SK-N-SH treated with all-trans-retinoic acid at 6 μM for 48 hours (cell line): ENCODE results near the gene EPN3.

Experiments
- CREB5 ChIP-seq: fragments of 250-450 bp; sonication (Bioruptor Pico); IDR thresholded peaks from 2 replicates; pipeline ENCODE4 v1.5.1; 2020; ENCODE audit warnings: low read depth, mild to moderate bottlenecking, moderate library complexity
- CSDC2 ChIP-seq: fragments of 250-450 bp; sonication (Bioruptor Pico); IDR thresholded peaks from 2 replicates; pipeline ENCODE4 v1.5.0; 2020; ENCODE audit warnings: mild to moderate bottlenecking, moderate library complexity
- CSRNP3 ChIP-seq: fragments of 250-450 bp; sonication (Bioruptor Pico); IDR thresholded peaks from 2 replicates; pipeline ENCODE4 v1.5.1; 2021; ENCODE audit warnings: mild to moderate bottlenecking, moderate library complexity
- GLIS3 ChIP-seq: fragments of 250-450 bp; sonication (Bioruptor Pico); IDR thresholded peaks from 2 replicates; pipeline ENCODE4 v1.5.0; 2020; ENCODE audit warnings: mild to moderate bottlenecking, moderate library complexity
- PATZ1 ChIP-seq: fragments of 250-450 bp; sonication (Bioruptor Pico); IDR thresholded peaks from 2 replicates; pipeline ENCODE4 v1.8.0; 2020; ENCODE audit warnings: mild to moderate bottlenecking, moderate library complexity, borderline replicate concordance
- RARB ChIP-seq: fragments of 250-450 bp; sonication (Bioruptor Pico); IDR thresholded peaks from 2 replicates; pipeline ENCODE4 v1.8.0; 2021; ENCODE audit warnings: mild to moderate bottlenecking, moderate library complexity
- TCF4 ChIP-seq: fragments of 250-450 bp; sonication (Bioruptor Pico); IDR thresholded peaks from 2 replicates; pipeline ENCODE4 v1.8.0; 2021; ENCODE audit warnings: mild to moderate bottlenecking, moderate library complexity, borderline replicate concordance
- TOX ChIP-seq: fragments of 250-450 bp; sonication (Bioruptor Pico); IDR thresholded peaks from 2 replicates; pipeline ENCODE4 v1.8.0; 2021; ENCODE audit warnings: mild to moderate bottlenecking, moderate library complexity, borderline replicate concordance
- ZFP3 ChIP-seq: fragments of 250-450 bp; sonication (Bioruptor Pico); IDR thresholded peaks from 2 replicates; pipeline ENCODE4 v1.5.0; 2020; ENCODE audit warnings: mild to moderate bottlenecking, moderate library complexity
- ZFP30 ChIP-seq: fragments of 450-650 bp; formaldehyde crosslinking; IDR thresholded peaks from 2 replicates; pipeline ENCODE4 v1.5.0; 2022; ENCODE audit warnings: mild to moderate bottlenecking, moderate library complexity
- ZNF70 ChIP-seq: fragments of 450-650 bp; formaldehyde crosslinking; IDR thresholded peaks from 2 replicates; pipeline ENCODE4 v1.5.0; 2020; ENCODE audit warnings: mild to moderate bottlenecking, moderate library complexity

- no peak for TF ChIP-seq PATZ1 (CRISPR knock-in tag)
- TF ChIP-seq ZFP30 (CRISPR knock-in tag), result no peak
- TF ChIP-seq TCF4, result no peak
- TF ChIP-seq RARB (CRISPR knock-in tag), result no peak
- TF ChIP-seq TOX (CRISPR knock-in tag), result no peak
- no peak for TF ChIP-seq ZNF70 (CRISPR knock-in tag)
- TF ChIP-seq CSDC2 (CRISPR knock-in tag), result no peak
- no peak for TF ChIP-seq GLIS3
- no peak for TF ChIP-seq ZFP3 (CRISPR knock-in tag)
- TF ChIP-seq CSRNP3 (CRISPR knock-in tag), result no peak
- TF ChIP-seq CREB5 (CRISPR knock-in tag), result no peak
Observed at GRCh38 chr17:50523208-50523607, 9.3 kb upstream of the EPN3 start.
